HepG2 (cell line): ENCODE results near the gene LRGUK. TPM values are rescaled to one million over a fixed set of nuclear protein-coding genes. Genes with fewer than 3 reads are reported as not detected.

Experiments used
- ATAC-seq: fragments of 200-7000 bp; cut with Tn5 transposase; 3 replicates; pipeline ENCODE4 v1.9.1; 2020; ENCODE audit warnings: mild to moderate bottlenecking, moderate library complexity
- BruUV-seq: library from RNA; stranded (reverse); fragments of 400-500 nt; replicated peaks from 2 replicates; lab custom pipeline; 2021; lab: Mats Ljungman, UMichigan
- CTCF ChIA-PET: fragments of 300-600 bp; formaldehyde crosslinking; extraction: SDS; loops from one replicate; lab custom pipeline; 2021; ENCODE audit warnings: low total read pairs, inconsistent platforms, low intra/inter-chr PET ratio; lab: Yijun Ruan, JAX
- POLR2A ChIA-PET: fragments of 350-600 bp; sonication (Branson Sonifier 250); formaldehyde crosslinking; loops from one replicate; lab custom pipeline; 2020; ENCODE audit warnings: antibody characterized with exemption, inconsistent platforms; lab: Yijun Ruan, JAX
- DNase-seq: peaks from one replicate; pipeline ENCODE4 v3.0.0-alpha.2; 2015; ENCODE audit warnings: low spot score
- FAIRE-seq: peaks from 3 replicates; lab custom pipeline; 2011; peaks lifted over from hg19 to GRCh38; lab: Jason Lieb, UNC
- H2AFZ ChIP-seq: one replicate; pipeline ENCODE4 v1.6.1; 2011; ENCODE audit warnings: low read length, inconsistent platforms
- H3K27ac ChIP-seq: fragments of 300-600 bp; 3 replicates; pipeline ENCODE4 v1.8.0; 2011; ENCODE audit warnings: mixed run types, mild to moderate bottlenecking, mixed read lengths, low read length, inconsistent platforms; ENCODE audit not compliant: insufficient read depth; ENCODE audit errors: extremely low read length
- H3K27me3 ChIP-seq, 2 experiments: fragments of 200-600 bp in 1 of 2; 2 replicates in 1 of 2; 3 replicates in 1 of 2; pipeline versions ENCODE4 v1.6.0 to v1.8.0; 2011; ENCODE audit warnings: low read length in 2 of 2, mild to moderate bottlenecking in 2 of 2, moderate library complexity in 2 of 2, inconsistent platforms in 1 of 2; ENCODE audit not compliant: insufficient read depth in 2 of 2, control insufficient read depth in 1 of 2
- H3K36me3 ChIP-seq, 2 experiments: fragments of 200-600 bp in 1 of 2; replicated peaks in 1 of 2; 2 replicates in 1 of 2; 3 replicates in 1 of 2; pipeline versions ENCODE4 v1.5.1 to v1.8.0; 2011; ENCODE audit warnings: low read length in 2 of 2, inconsistent platforms in 1 of 2; ENCODE audit not compliant: insufficient read depth in 2 of 2, control insufficient read depth in 1 of 2
- H3K4me1 ChIP-seq: 2 replicates; pipeline ENCODE4 v1.5.1; 2012; ENCODE audit warnings: low read length, inconsistent platforms; ENCODE audit not compliant: insufficient read depth
- H3K4me2 ChIP-seq: 2 replicates; pipeline ENCODE4 v1.6.0; 2011; ENCODE audit warnings: low read depth, low read length, inconsistent platforms
- H3K4me3 ChIP-seq, 3 experiments: fragments of 200-600 bp in 1 of 3; sonication (generic), shearing (Covaris generic) in 1 of 3; replicated peaks in 1 of 3; 2 replicates each; pipeline ENCODE4 v1.5.1; 2011 to 2016; ENCODE audit warnings: low read length in 3 of 3, inconsistent platforms in 2 of 3, low read depth in 2 of 3, mild to moderate bottlenecking in 2 of 3, control low read depth in 1 of 3, mixed read lengths in 1 of 3; ENCODE audit not compliant: insufficient read depth in 1 of 3
- H3K79me2 ChIP-seq: one replicate; pipeline ENCODE4 v1.6.1; 2011; ENCODE audit warnings: low read length, inconsistent platforms; ENCODE audit not compliant: insufficient read depth
- H3K9ac ChIP-seq: 2 replicates; pipeline ENCODE4 v1.6.0; 2011; ENCODE audit warnings: mild to moderate bottlenecking, low read depth, low read length, inconsistent platforms; ENCODE audit not compliant: insufficient read depth
- H3K9me3 ChIP-seq: 2 replicates; pipeline ENCODE4 v1.5.1; 2012; ENCODE audit warnings: mild to moderate bottlenecking, low read length
- H4K20me1 ChIP-seq: 2 replicates; pipeline ENCODE4 v1.6.0; 2011; ENCODE audit warnings: inconsistent platforms, mild to moderate bottlenecking, low read length, moderate library complexity; ENCODE audit not compliant: insufficient read depth
- ARNTL ChIP-seq: sonication (generic); formaldehyde crosslinking; IDR thresholded peaks from 2 replicates; pipeline ENCODE4 v1.4.0; 2020; ENCODE audit warnings: mild to moderate bottlenecking, missing genetic modification reagents
- EP300 ChIP-seq, 3 experiments: sonication (generic) in 1 of 3; formaldehyde crosslinking in 1 of 3; IDR thresholded peaks; 2 replicates each; pipeline versions ENCODE4 v1.5.1 to v1.6.1; 2011 to 2020; ENCODE audit warnings: low read depth in 2 of 3, low read length in 2 of 3, borderline replicate concordance in 1 of 3, improper control_type of control experiment in 1 of 3, mild to moderate bottlenecking in 1 of 3, missing genetic modification reagents in 1 of 3, moderate library complexity in 1 of 3
- REL ChIP-seq: sonication (generic); formaldehyde crosslinking; conservative IDR thresholded peaks from 2 replicates; pipeline ENCODE4 v1.8.0; 2022; ENCODE audit warnings: mild to moderate bottlenecking, missing genetic modification reagents, moderate library complexity
- ZNF331 ChIP-seq: sonication (generic); formaldehyde crosslinking; IDR thresholded peaks from 2 replicates; pipeline ENCODE4 v1.4.0; 2020; ENCODE audit warnings: missing genetic modification reagents
- ZNF547 ChIP-seq: sonication (generic); formaldehyde crosslinking; IDR thresholded peaks from 2 replicates; pipeline ENCODE4 v1.5.1; 2020; ENCODE audit warnings: mild to moderate bottlenecking, missing genetic modification reagents
- ZNF550 ChIP-seq: sonication (generic); formaldehyde crosslinking; IDR thresholded peaks from 2 replicates; pipeline ENCODE4 v1.4.0; 2020; ENCODE audit warnings: mild to moderate bottlenecking, missing genetic modification reagents, borderline replicate concordance
- WGBS: methylation state at CpG from one replicate; pipeline ENCODE4 v1.1.6; 2017; ENCODE audit warnings: low lambda C conversion rate; 5-methylcytosine and 5-hydroxymethylcytosine counted together
- in situ Hi-C: cut with HindIII; loops from 2 replicates; pipeline ENCODE4 v1.10.0; 2017; ENCODE audit warnings: low pct_unique_long_range_greater_than_20kb; ENCODE audit not compliant: extremely low pct_ligation_motif_present
- intact Hi-C: fragments of 100-400 bp; cut with micrococcal nuclease; formaldehyde crosslinking; loops from one replicate; pipeline ENCODE4 v1.10.0; 2022; ENCODE audit not compliant: unreplicated experiment
- polyA plus RNA-seq, 8 experiments: library from polyadenylated mRNA; depleted of rRNA in 3 of 8; stranded (reverse) in 7 of 8; unstranded in 1 of 8; fragments of >200 nt; fragmentation: Illumina TruSeq in 4 of 8; extraction: Trizol in 4 of 8; gene quantifications; 2 replicates each; pipeline versions ENCODE4 v1.2.1 to v1.2.3, GENCODE V29; 2011 to 2016; ENCODE audit warnings: low read depth in 4 of 8, missing spikeins in 1 of 8, mixed read lengths in 1 of 8; ENCODE audit not compliant: insufficient read depth in 1 of 8
- total RNA-seq, 5 experiments: library from RNA; depleted of rRNA; stranded (reverse); fragments of >200 nt; fragmentation: Illumina TruSeq; extraction: Trizol; gene quantifications; 2 replicates each; pipeline ENCODE4 v1.2.3, GENCODE V29; 2016; ENCODE audit warnings: low read depth in 1 of 5
- TF ChIP-seq, protein P1 (sequence below): sonication (generic); formaldehyde crosslinking; conservative IDR thresholded peaks from 2 replicates; pipeline ENCODE4 v1.8.0; 2022; ENCODE audit warnings: missing genetic modification reagents

LRGUK gene
- total and polyA plus RNA-seq, 2 of the 13 experiments (the other 11 are each of a cell fraction or from before 2014, with no cell fraction given): 0.18 to 0.20 TPM

DNA sequence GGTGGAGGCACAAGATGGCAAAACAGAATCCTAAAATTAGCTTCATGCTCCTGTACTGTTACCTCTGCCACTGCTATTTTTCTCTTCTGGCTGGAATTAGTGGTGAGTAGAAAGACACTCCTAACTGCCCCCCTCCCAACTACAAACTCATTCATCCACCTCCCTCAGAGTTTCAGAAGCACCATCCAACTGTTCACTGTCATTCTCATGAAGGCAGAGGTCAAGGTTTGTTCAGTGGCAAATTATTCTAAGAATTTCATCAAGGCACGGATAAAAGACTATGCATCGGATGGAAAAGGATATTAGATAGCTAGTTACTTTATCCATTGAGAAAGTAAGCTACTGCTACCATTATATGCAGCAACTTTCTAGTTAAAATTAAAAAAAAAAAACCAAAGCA is 59.7 kb downstream of the LRGUK start (continued):
- TF ChIP-seq, protein P1, sequence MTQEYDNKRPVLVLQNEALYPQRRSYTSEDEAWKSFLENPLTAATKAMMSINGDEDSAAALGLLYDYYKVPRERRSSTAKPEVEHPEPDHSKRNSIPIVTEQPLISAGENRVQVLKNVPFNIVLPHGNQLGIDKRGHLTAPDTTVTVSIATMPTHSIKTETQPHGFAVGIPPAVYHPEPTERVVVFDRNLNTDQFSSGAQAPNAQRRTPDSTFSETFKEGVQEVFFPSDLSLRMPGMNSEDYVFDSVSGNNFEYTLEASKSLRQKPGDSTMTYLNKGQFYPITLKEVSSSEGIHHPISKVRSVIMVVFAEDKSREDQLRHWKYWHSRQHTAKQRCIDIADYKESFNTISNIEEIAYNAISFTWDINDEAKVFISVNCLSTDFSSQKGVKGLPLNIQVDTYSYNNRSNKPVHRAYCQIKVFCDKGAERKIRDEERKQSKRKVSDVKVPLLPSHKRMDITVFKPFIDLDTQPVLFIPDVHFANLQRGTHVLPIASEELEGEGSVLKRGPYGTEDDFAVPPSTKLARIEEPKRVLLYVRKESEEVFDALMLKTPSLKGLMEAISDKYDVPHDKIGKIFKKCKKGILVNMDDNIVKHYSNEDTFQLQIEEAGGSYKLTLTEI (CRISPR knock-in tag): no peak
- TF ChIP-seq REL: no peak
- no peak for TF ChIP-seq EP300 (IDR thresholded peaks at IDR 0.05; ENCODE audit: low read depth in 2 of 2, low read length in 2 of 2)
- TF ChIP-seq EP300 (CRISPR knock-in tag; IDR thresholded peaks at IDR 0.05; ENCODE audit: borderline replicate concordance): no peak
- TF ChIP-seq ZNF547: no peak
- TF ChIP-seq ZNF331 (CRISPR knock-in tag): no peak
- TF ChIP-seq, all 625 proteins: peak for 0

DNA sequence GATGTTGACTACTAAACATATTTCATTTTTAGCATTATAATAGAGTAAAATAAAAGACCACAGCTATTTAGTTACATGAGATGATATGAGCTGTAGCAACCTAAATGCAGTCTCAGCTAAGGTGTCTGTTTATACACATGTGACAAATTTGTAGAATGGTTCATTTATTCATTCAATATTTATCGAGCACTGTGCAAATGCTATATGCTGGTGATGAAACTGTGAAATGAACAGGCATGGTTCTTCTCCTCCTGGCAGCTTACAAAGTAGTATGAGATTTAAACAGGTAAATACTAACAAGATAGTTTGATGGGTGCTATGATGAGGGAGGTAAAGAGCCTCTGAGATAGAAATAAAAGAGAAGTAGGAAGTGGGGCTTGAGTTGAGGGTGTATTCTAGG is 60.8 kb downstream of the LRGUK start:
- CTCF ChIA-PET: no interaction called here
- ATAC-seq (no peak), FAIRE-seq (no peak), DNase-seq (no peak)
- no peak overlapping the region for H3K4me3 ChIP-seq
- intact Hi-C loops: no loop called here
- POLR2A ChIA-PET: no interaction called here
- in situ Hi-C loops: no loop called here
- H3K79me2 ChIP-seq: no peaks in the 10 kb centered on the region
- no peak for TF ChIP-seq ARNTL (CRISPR knock-in tag)
- no peak for TF ChIP-seq ZNF550 (CRISPR knock-in tag)
- H4K20me1 ChIP-seq: no peaks in the 10 kb centered on the region
- H3K9ac ChIP-seq: no peak overlapping the region
- H3K4me2 ChIP-seq: no peak overlapping the region
- 0% methylated on average over 1 of the region's 1 CpG for WGBS
- H2AFZ ChIP-seq: no peak overlapping the region
- no peaks in the 10 kb centered on the region for H3K27me3 ChIP-seq
- no peak overlapping the region for H3K27ac ChIP-seq
- no peaks in the 10 kb centered on the region for H3K36me3 ChIP-seq
- H3K4me1 ChIP-seq: no peaks in the 10 kb centered on the region
- H3K9me3 ChIP-seq: no peaks in the 10 kb centered on the region
- BruUV-seq: no TSS peak
